Sciatic nerve (tissue), 2 donors: Measurements from ENCODE around the gene ARID1B. TPM values are rescaled to one million over a fixed set of nuclear protein-coding genes. Genes with fewer than 3 reads are reported as not detected.

Experiments
- ATAC-seq: fragments of 200-7000 bp; cut with Tn5 transposase; one replicate; pipeline ENCODE4 v1.9.1; 2020; ENCODE audit warnings: mild to moderate bottlenecking, moderate library complexity
- DNase-seq: peaks from one replicate; pipeline ENCODE4 v3.0.0-alpha.2; 2020; ENCODE audit warnings: low spot score
- intact Hi-C: fragments of 100-400 bp; cut with DNase I; formaldehyde crosslinking; loops from one replicate; pipeline ENCODE4 v1.14.2; 2022
- total RNA-seq: library from RNA; stranded (reverse); fragmentation: NEBNext Ultra II Directional; extraction: Animal tissue kit (Norgen Biotek cat#: 25700); gene quantifications from one replicate; pipeline ENCODE4 v1.2.1, GENCODE V29; 2021
- donor health status: DM: no; HTN: no; CAD: no.
- donor health status: DM: no; HTN: no; CAD: no.

The ARID1B gene
- total RNA-seq, 1 donor from 2014 or later, result 142 TPM

GRCh38 chr6:157017861-157018260 is 240.7 kb downstream of the ARID1B start:
- no peak for DNase-seq
- ATAC-seq, result no peak
- intact Hi-C loops, result no loop called here

GRCh38 chr6:157019115-157019641 is 242.0 kb downstream of the ARID1B start:
- intact Hi-C loops, result no loop called here
- no peak for DNase-seq
- ATAC-seq, result no peak

GRCh38 chr6:157019733-157020132 is 242.6 kb downstream of the ARID1B start:
- ATAC-seq, result no peak
- intact Hi-C loops, result loop anchor here (10.0 kb wide), 1 partner anchor 245 kb away; the partner anchor contains the start of gene ARID1B
- DNase-seq, result no peak

GRCh38 chr6:157020398-157020797 is 243.2 kb downstream of the ARID1B start:
- intact Hi-C loops, result loop anchor here (10.0 kb wide), 1 partner anchor 246 kb away; the partner anchor contains the start of gene ARID1B
- ATAC-seq, result no peak
- no peak for DNase-seq

- ATAC-seq (peak; percentile 61), DNase-seq (no peak)
- intact Hi-C loops, result loop anchor here (10.0 kb wide), 1 partner anchor 246 kb away; the partner anchor contains the start of gene ARID1B
Observed at GRCh38 chr6:157020881-157021343, 243.7 kb downstream of the ARID1B start.

- DNase-seq (peak; percentile 96), ATAC-seq (peak; percentile 96)
- intact Hi-C loops, result loop anchor here (10.0 kb wide), 1 partner anchor 247 kb away; the partner anchor contains the start of gene ARID1B
Observed at GRCh38 chr6:157021344-157021992, 244.3 kb downstream of the ARID1B start.

GRCh38 chr6:157021993-157022740 is 245.0 kb downstream of the ARID1B start:
- ATAC-seq, result peak; percentile 92
- peak; percentile 92 for DNase-seq
- intact Hi-C loops, result loop anchor here (10.0 kb wide), 1 partner anchor 247 kb away; the partner anchor contains the start of gene ARID1B

GRCh38 chr6:157023958-157024357 is 246.8 kb downstream of the ARID1B start:
- no peak for DNase-seq
- intact Hi-C loops, result loop anchor here (10.0 kb wide), 1 partner anchor 249 kb away; the partner anchor contains the start of gene ARID1B

GRCh38 chr6:157024745-157025144 is 247.6 kb downstream of the ARID1B start:
- no peak for DNase-seq
- intact Hi-C loops, result loop anchor here (10.0 kb wide), 1 partner anchor 250 kb away; the partner anchor contains the start of gene ARID1B
- no peak for ATAC-seq

More at GRCh38 chr6:157023958-157024357, 246.8 kb downstream of the ARID1B start:
- no peak for ATAC-seq

GRCh38 chr6:157025437-157025836 is 248.3 kb downstream of the ARID1B start:
- intact Hi-C loops, result loop anchor here (10.0 kb wide), 1 partner anchor 251 kb away; the partner anchor contains the start of gene ARID1B
- DNase-seq, result no peak
- no peak for ATAC-seq

GRCh38 chr6:157029980-157030690 is 253.0 kb downstream of the ARID1B start:
- no peak for ATAC-seq
- intact Hi-C loops, result loop anchor here (10.0 kb wide), 1 partner anchor 255 kb away; the partner anchor contains the start of gene ARID1B
- no peak for DNase-seq

- DNase-seq (no peak), ATAC-seq (no peak)
- intact Hi-C loops, result no loop called here
Observed at GRCh38 chr6:157030755-157031154, 253.6 kb downstream of the ARID1B start.

GRCh38 chr6:157032923-157033322 is 255.7 kb downstream of the ARID1B start:
- DNase-seq (no peak), ATAC-seq (no peak)
- intact Hi-C loops, result no loop called here

- no peak for DNase-seq
- intact Hi-C loops, result no loop called here
Observed at GRCh38 chr6:157033428-157034140, 256.4 kb downstream of the ARID1B start.

GRCh38 chr6:157034436-157035230 is 257.5 kb downstream of the ARID1B start:
- intact Hi-C loops, result no loop called here
- no peak for DNase-seq
- peak; percentile 72 for ATAC-seq

More at GRCh38 chr6:157033428-157034140, 256.4 kb downstream of the ARID1B start:
- ATAC-seq, result no peak

GRCh38 chr6:157035546-157035945 is 258.4 kb downstream of the ARID1B start:
- ATAC-seq (no peak), DNase-seq (no peak)
- intact Hi-C loops, result no loop called here

GRCh38 chr6:157036245-157036711 is 259.1 kb downstream of the ARID1B start:
- peak; percentile 61 for ATAC-seq
- DNase-seq, result no peak
- intact Hi-C loops, result no loop called here
